GM12878 (cell line): Measurements from ENCODE around the gene ACD. TPM values are rescaled to one million over a fixed set of nuclear protein-coding genes. Genes with fewer than 3 reads are reported as not detected.

Source experiments
- ESRRA ChIP-seq: IDR thresholded peaks from 2 replicates; pipeline ENCODE4 v1.6.1; 2012; ENCODE audit warnings: mild to moderate bottlenecking, low read length, improper control_type of control experiment
- FOXM1 ChIP-seq: IDR thresholded peaks from 2 replicates; pipeline ENCODE4 v1.6.1; 2012; ENCODE audit warnings: low read depth, mild to moderate bottlenecking, inconsistent platforms, low read length, moderate library complexity
- MTA2 ChIP-seq: fragments of 450-650 bp; IDR thresholded peaks from 2 replicates; pipeline ENCODE4 v1.6.1; 2016; ENCODE audit warnings: low read depth, mild to moderate bottlenecking, moderate library complexity
- YBX1 ChIP-seq: fragments of 450-650 bp; IDR thresholded peaks from 2 replicates; pipeline ENCODE4 v1.6.1; 2016; ENCODE audit warnings: antibody characterized with exemption
- polyA plus RNA-seq, 11 experiments: library from polyadenylated mRNA; depleted of rRNA in 4 of 11; unstranded in 6 of 11; stranded (reverse) in 5 of 11; fragments of >200 nt; fragmentation: Nextera tagmentation in 4 of 11; fragmentation: Illumina TruSeq in 1 of 11; extraction: Ambion mirVana in 4 of 11; extraction: Trizol in 1 of 11; gene quantifications; 1 replicate in 1 of 11; 2 replicates in 10 of 11; pipeline versions ENCODE4 v1.2.1 to v1.2.3, GENCODE V29; 2011 to 2016; ENCODE audit warnings: inconsistent platforms in 2 of 11, missing spikeins in 2 of 11, low read depth in 1 of 11
- total RNA-seq, 4 experiments: library from RNA; depleted of rRNA in 3 of 4; stranded (reverse); fragments of >200 nt in 3 of 4; fragmentation: Illumina TruSeq in 1 of 4; extraction: Trizol in 1 of 4; gene quantifications; 2 replicates each; pipeline versions ENCODE4 v1.2.1 to v1.2.3, GENCODE V29; 2013 to 2021
- TF ChIP-seq, protein P1 (sequence below): fragments of 450-650 bp; IDR thresholded peaks from 2 replicates; pipeline ENCODE4 v1.6.1; 2016; ENCODE audit warnings: mild to moderate bottlenecking
- TF ChIP-seq, protein P2 (sequence below): fragments of 450-650 bp; IDR thresholded peaks from 2 replicates; pipeline ENCODE4 v1.6.1; 2017; ENCODE audit warnings: mild to moderate bottlenecking, moderate library complexity

Gene ACD
- total and polyA plus RNA-seq, 10 of the 15 experiments (the other 5 are each of a cell fraction or from before 2014, with no cell fraction given), result 2.9 to 46.7 (median 23.9) TPM

- TF ChIP-seq, protein P1, sequence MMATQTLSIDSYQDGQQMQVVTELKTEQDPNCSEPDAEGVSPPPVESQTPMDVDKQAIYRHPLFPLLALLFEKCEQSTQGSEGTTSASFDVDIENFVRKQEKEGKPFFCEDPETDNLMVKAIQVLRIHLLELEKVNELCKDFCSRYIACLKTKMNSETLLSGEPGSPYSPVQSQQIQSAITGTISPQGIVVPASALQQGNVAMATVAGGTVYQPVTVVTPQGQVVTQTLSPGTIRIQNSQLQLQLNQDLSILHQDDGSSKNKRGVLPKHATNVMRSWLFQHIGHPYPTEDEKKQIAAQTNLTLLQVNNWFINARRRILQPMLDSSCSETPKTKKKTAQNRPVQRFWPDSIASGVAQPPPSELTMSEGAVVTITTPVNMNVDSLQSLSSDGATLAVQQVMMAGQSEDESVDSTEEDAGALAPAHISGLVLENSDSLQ, result no peak
- TF ChIP-seq YBX1, result no peak
- TF ChIP-seq ESRRA, result no peak
- TF ChIP-seq FOXM1, result no peak
- TF ChIP-seq, protein P2, sequence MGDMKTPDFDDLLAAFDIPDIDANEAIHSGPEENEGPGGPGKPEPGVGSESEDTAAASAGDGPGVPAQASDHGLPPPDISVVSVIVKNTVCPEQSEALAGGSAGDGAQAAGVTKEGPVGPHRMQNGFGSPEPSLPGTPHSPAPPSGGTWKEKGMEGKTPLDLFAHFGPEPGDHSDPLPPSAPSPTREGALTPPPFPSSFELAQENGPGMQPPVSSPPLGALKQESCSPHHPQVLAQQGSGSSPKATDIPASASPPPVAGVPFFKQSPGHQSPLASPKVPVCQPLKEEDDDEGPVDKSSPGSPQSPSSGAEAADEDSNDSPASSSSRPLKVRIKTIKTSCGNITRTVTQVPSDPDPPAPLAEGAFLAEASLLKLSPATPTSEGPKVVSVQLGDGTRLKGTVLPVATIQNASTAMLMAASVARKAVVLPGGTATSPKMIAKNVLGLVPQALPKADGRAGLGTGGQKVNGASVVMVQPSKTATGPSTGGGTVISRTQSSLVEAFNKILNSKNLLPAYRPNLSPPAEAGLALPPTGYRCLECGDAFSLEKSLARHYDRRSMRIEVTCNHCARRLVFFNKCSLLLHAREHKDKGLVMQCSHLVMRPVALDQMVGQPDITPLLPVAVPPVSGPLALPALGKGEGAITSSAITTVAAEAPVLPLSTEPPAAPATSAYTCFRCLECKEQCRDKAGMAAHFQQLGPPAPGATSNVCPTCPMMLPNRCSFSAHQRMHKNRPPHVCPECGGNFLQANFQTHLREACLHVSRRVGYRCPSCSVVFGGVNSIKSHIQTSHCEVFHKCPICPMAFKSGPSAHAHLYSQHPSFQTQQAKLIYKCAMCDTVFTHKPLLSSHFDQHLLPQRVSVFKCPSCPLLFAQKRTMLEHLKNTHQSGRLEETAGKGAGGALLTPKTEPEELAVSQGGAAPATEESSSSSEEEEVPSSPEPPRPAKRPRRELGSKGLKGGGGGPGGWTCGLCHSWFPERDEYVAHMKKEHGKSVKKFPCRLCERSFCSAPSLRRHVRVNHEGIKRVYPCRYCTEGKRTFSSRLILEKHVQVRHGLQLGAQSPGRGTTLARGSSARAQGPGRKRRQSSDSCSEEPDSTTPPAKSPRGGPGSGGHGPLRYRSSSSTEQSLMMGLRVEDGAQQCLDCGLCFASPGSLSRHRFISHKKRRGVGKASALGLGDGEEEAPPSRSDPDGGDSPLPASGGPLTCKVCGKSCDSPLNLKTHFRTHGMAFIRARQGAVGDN, result no peak
- TF ChIP-seq MTA2, result no peak
- TF ChIP-seq, all 136 proteins: peak for 0
Observed at GRCh38 chr16:67672306-67672705, 12.2 kb upstream of the ACD start (continued).
